Activated CD8-positive, alpha-beta memory T cell treated with anti-CD3 and anti-CD28 coated beads for 48 hours (primary cell): ENCODE data around the gene SERPIND1.
"Not testable (repeated sequence)": the region's sequence is repeated elsewhere in the genome, so short reads cannot be mapped to it uniquely, and the experiment has no call there.

Experiments
- DNase-seq, 3 experiments: peaks; one replicate each; pipeline ENCODE4 v3.0.0-alpha.2; 2020; ENCODE audit warnings: low read depth in 2 of 3, low spot score in 2 of 3

Gene SERPIND1

GRCh38 chr22:20773793-20774212 is at the start of gene SERPIND1:
TSS of gene SERPIND1 (plus strand) at chr22:20774113. CDS start at chr22:20779313, 5,200 bp downstream.
- no peak for DNase-seq

GRCh38 chr22:20724676-20725454 is 49.0 kb upstream of the SERPIND1 start:
- no peak for DNase-seq

- no peak for DNase-seq
Measured at GRCh38 chr22:20725987-20726558, 47.8 kb upstream of the SERPIND1 start.

GRCh38 chr22:20727118-20728015 is 46.5 kb upstream of the SERPIND1 start:
- no peak for DNase-seq

GRCh38 chr22:20728523-20729190 is 45.3 kb upstream of the SERPIND1 start:
- no peak for DNase-seq

GRCh38 chr22:20729194-20729593 is 44.7 kb upstream of the SERPIND1 start:
- no peak for DNase-seq

- DNase-seq = not testable (repeated sequence)
Measured at GRCh38 chr22:20732431-20732830, 41.5 kb upstream of the SERPIND1 start.

GRCh38 chr22:20735356-20736162 is 38.4 kb upstream of the SERPIND1 start:
- DNase-seq = not testable (repeated sequence)

GRCh38 chr22:20736891-20737290 is 37.0 kb upstream of the SERPIND1 start:
- not testable (repeated sequence) for DNase-seq

- no peak for DNase-seq
Measured at GRCh38 chr22:20738394-20739089, 35.4 kb upstream of the SERPIND1 start.

GRCh38 chr22:20740222-20740951 is 33.5 kb upstream of the SERPIND1 start:
- DNase-seq = no peak

GRCh38 chr22:20741008-20741633 is 32.8 kb upstream of the SERPIND1 start:
- DNase-seq = no peak

GRCh38 chr22:20741634-20742581 is 32.0 kb upstream of the SERPIND1 start:
- DNase-seq = no peak

- no peak for DNase-seq
Measured at GRCh38 chr22:20742764-20743163, 31.1 kb upstream of the SERPIND1 start.

GRCh38 chr22:20744456-20744855 is 29.5 kb upstream of the SERPIND1 start:
- DNase-seq = no peak

- DNase-seq = no peak
Measured at GRCh38 chr22:20745119-20745518, 28.8 kb upstream of the SERPIND1 start.

- no peak for DNase-seq
Measured at GRCh38 chr22:20746431-20747189, 27.3 kb upstream of the SERPIND1 start.
